Prostate gland (tissue), 2 donors: Measurements from ENCODE around the gene ATF5.

Experiments
- POLR2A ChIP-seq: fragments of 450-650 bp; IDR thresholded peaks from one replicate; pipeline ENCODE4 v1.6.1; 2016; ENCODE audit warnings: antibody characterized with exemption, mild to moderate bottlenecking
- POLR2AphosphoS5 ChIP-seq: sonication (generic); formaldehyde crosslinking; IDR thresholded peaks from one replicate; pipeline ENCODE4 v1.6.1; 2017; ENCODE audit warnings: antibody characterized with exemption
- TF ChIP-seq, protein P1 (sequence below), 4 experiments: fragments of 200-600 bp in 2 of 4; fragments of 450-650 bp in 2 of 4; sonication (generic) in 2 of 4; IDR thresholded peaks; 1 replicate in 3 of 4; 2 replicates in 1 of 4; pipeline ENCODE4 v1.5.1; 2016 to 2019; ENCODE audit warnings: antibody characterized with exemption in 4 of 4, mild to moderate bottlenecking in 2 of 4, moderate library complexity in 2 of 4

- TF ChIP-seq, protein P1, sequence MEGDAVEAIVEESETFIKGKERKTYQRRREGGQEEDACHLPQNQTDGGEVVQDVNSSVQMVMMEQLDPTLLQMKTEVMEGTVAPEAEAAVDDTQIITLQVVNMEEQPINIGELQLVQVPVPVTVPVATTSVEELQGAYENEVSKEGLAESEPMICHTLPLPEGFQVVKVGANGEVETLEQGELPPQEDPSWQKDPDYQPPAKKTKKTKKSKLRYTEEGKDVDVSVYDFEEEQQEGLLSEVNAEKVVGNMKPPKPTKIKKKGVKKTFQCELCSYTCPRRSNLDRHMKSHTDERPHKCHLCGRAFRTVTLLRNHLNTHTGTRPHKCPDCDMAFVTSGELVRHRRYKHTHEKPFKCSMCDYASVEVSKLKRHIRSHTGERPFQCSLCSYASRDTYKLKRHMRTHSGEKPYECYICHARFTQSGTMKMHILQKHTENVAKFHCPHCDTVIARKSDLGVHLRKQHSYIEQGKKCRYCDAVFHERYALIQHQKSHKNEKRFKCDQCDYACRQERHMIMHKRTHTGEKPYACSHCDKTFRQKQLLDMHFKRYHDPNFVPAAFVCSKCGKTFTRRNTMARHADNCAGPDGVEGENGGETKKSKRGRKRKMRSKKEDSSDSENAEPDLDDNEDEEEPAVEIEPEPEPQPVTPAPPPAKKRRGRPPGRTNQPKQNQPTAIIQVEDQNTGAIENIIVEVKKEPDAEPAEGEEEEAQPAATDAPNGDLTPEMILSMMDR (IDR thresholded peaks at IDR 0.05) = no peak
- TF ChIP-seq POLR2A (no peak), POLR2AphosphoS5 (no peak)
Measured at GRCh38 chr19:49952906-49953305, 23.9 kb downstream of the ATF5 start.
